MM.1S (cell line): ENCODE measurements around the gene ZFTA.

ENCODE experiments used
- DNase-seq: peaks from one replicate; pipeline ENCODE4 v3.0.0-alpha.2; 2015
- H2AFZ ChIP-seq: fragments of 300-600 bp; sonication (generic); 2 replicates; pipeline ENCODE4 v1.6.0; 2016; ENCODE audit warnings: antibody characterized with exemption, low read length
- H3F3A ChIP-seq: fragments of 300-600 bp; sonication (generic); 2 replicates; pipeline ENCODE4 v1.6.1; 2016; ENCODE audit warnings: mild to moderate bottlenecking, antibody characterized with exemption, low read length, moderate library complexity, mixed read lengths; ENCODE audit not compliant: insufficient read depth
- H3K27ac ChIP-seq: fragments of 300-600 bp; sonication (generic); 2 replicates; pipeline ENCODE4 v1.5.1; 2016; ENCODE audit warnings: mild to moderate bottlenecking, low read length
- H3K27me3 ChIP-seq: fragments of 300-600 bp; sonication (generic); replicated peaks from 2 replicates; pipeline ENCODE4 v1.6.0; 2016; ENCODE audit warnings: low read length; ENCODE audit not compliant: insufficient read depth
- H3K36me3 ChIP-seq: fragments of 300-600 bp; sonication (generic); replicated peaks from 2 replicates; pipeline ENCODE4 v1.6.1; 2016; ENCODE audit warnings: mild to moderate bottlenecking, low read length, mixed read lengths; ENCODE audit not compliant: insufficient read depth
- H3K4me1 ChIP-seq: fragments of 300-600 bp; sonication (generic); 2 replicates; pipeline ENCODE4 v1.6.1; 2016; ENCODE audit warnings: low read length, mixed read lengths
- H3K4me2 ChIP-seq: fragments of 300-600 bp; sonication (generic); 2 replicates; pipeline ENCODE4 v1.6.0; 2016; ENCODE audit warnings: low read depth, low read length
- H3K4me3 ChIP-seq: fragments of 300-600 bp; sonication (generic); 2 replicates; pipeline ENCODE4 v1.5.1; 2016; ENCODE audit warnings: low read length, mixed read lengths
- H3K79me2 ChIP-seq: fragments of 300-600 bp; sonication (generic); 2 replicates; pipeline ENCODE4 v1.6.1; 2016; ENCODE audit warnings: mixed run types, low read length, mixed read lengths
- H3K9ac ChIP-seq: fragments of 300-600 bp; sonication (generic); 2 replicates; pipeline ENCODE4 v1.6.1; 2016; ENCODE audit warnings: low read length, mixed read lengths
- H3K9me2 ChIP-seq: fragments of 300-600 bp; sonication (generic); replicated peaks from 2 replicates; pipeline ENCODE4 v1.6.1; 2016; ENCODE audit warnings: mild to moderate bottlenecking, low read length, mixed read lengths; ENCODE audit not compliant: insufficient read depth
- H3K9me3 ChIP-seq: fragments of 300-600 bp; sonication (generic); replicated peaks from 2 replicates; pipeline ENCODE4 v1.6.1; 2016; ENCODE audit warnings: mild to moderate bottlenecking, low read length, mixed read lengths; ENCODE audit not compliant: insufficient read depth
- H4K20me1 ChIP-seq: fragments of 300-600 bp; sonication (generic); 2 replicates; pipeline ENCODE4 v1.6.1; 2016; ENCODE audit warnings: mild to moderate bottlenecking, low read length, moderate library complexity, mixed read lengths; ENCODE audit not compliant: insufficient read depth
- CTCF ChIP-seq: fragments of 300-600 bp; sonication (generic); IDR thresholded peaks from 2 replicates; pipeline ENCODE4 v1.5.1; 2016; ENCODE audit warnings: antibody characterized with exemption, low read length, mixed read lengths
- EZH2 ChIP-seq: fragments of 300-600 bp; sonication (generic); optimal IDR thresholded peaks from 2 replicates; pipeline ENCODE3; 2017; ENCODE audit warnings: low read depth, mild to moderate bottlenecking, antibody characterized with exemption, low read length, mixed read lengths
- EZH2phosphoT487 ChIP-seq: fragments of 300-600 bp; sonication (generic); IDR thresholded peaks from 2 replicates; pipeline ENCODE4 v1.6.1; 2018; ENCODE audit warnings: antibody characterized with exemption, low read length

ZFTA gene

GRCh38 chr11:63816166-63816565 is 47.6 kb upstream of the ZFTA start:
- Histone ChIP-seq H3F3A (0 out of 2 replicates have a peak, but pooled peaks cover 3% of the 10 kb centered on the region), H3K4me1 (peaks cover 13% of the 10 kb centered on the region), H3K4me3 (no peak overlapping the region), H3K27me3 (no peaks in the 10 kb centered on the region), H3K36me3 (peaks cover 9% of the 10 kb centered on the region), H3K9me2 (no peaks in the 10 kb centered on the region), H3K9me3 (no peaks in the 10 kb centered on the region), H3K79me2 (peaks cover 42% of the 10 kb centered on the region), H2AFZ (no peak overlapping the region), H3K4me2 (no peak overlapping the region), H4K20me1 (no peaks in the 10 kb centered on the region), H3K27ac (no peak overlapping the region), H3K9ac (no peak overlapping the region)
- DNase-seq: no peak
- TF ChIP-seq CTCF: no peak
- no peak for TF ChIP-seq EZH2phosphoT487

GRCh38 chr11:63814383-63814736 is 45.8 kb upstream of the ZFTA start:
- H3K27ac ChIP-seq: peak overlapping the region; percentile 7; the same call in 1 of the 2 replicates
- H2AFZ ChIP-seq: peak overlapping the region; percentile 94
- peak overlapping the region; percentile 90 for H3K9ac ChIP-seq
- no peaks in the 10 kb centered on the region for H3K27me3 ChIP-seq
- H3K79me2 ChIP-seq: peaks cover 42% of the 10 kb centered on the region
- H3K4me1 ChIP-seq: peaks cover 13% of the 10 kb centered on the region
- H3K36me3 ChIP-seq: peaks cover 6% of the 10 kb centered on the region; the same call in 1 of the 2 replicates
- no peak for DNase-seq
- H3K9me2 ChIP-seq: no peaks in the 10 kb centered on the region
- 0 out of 2 replicates have a peak, but pooled peaks cover 3% of the 10 kb centered on the region for H3F3A ChIP-seq
- no peaks in the 10 kb centered on the region for H4K20me1 ChIP-seq
- H3K4me2 ChIP-seq: peak overlapping the region; percentile 89
- TF ChIP-seq EZH2 (no peak), CTCF (no peak), EZH2phosphoT487 (no peak)
- H3K4me3 ChIP-seq: peak overlapping the region; percentile 97
- H3K9me3 ChIP-seq: no peaks in the 10 kb centered on the region

GRCh38 chr11:63813563-63814382 is 45.2 kb upstream of the ZFTA start:
- Histone ChIP-seq H3K4me1 (peaks cover 13% of the 10 kb centered on the region), H3K9me2 (no peaks in the 10 kb centered on the region), H3K36me3 (peaks cover 6% of the 10 kb centered on the region; the same call in 1 of the 2 replicates), H3K9me3 (no peaks in the 10 kb centered on the region), H2AFZ (peak overlapping the region; percentile 94), H3K27ac (peak overlapping the region; percentile 43; the same call in 1 of the 2 replicates), H3K4me2 (peak overlapping the region; percentile 89), H3K79me2 (peaks cover 42% of the 10 kb centered on the region), H3K9ac (peak overlapping the region; percentile 90), H3K4me3 (peak overlapping the region; percentile 97), H3F3A (0 out of 2 replicates have a peak, but pooled peaks cover 3% of the 10 kb centered on the region), H4K20me1 (no peaks in the 10 kb centered on the region), H3K27me3 (no peaks in the 10 kb centered on the region)
- TF ChIP-seq CTCF (no peak), EZH2 (no peak), EZH2phosphoT487 (no peak)
- peak; percentile 50 for DNase-seq
